ENCODE data around the gene ACVR1B. TPM values are rescaled to one million over a fixed set of nuclear protein-coding genes. Genes with fewer than 3 reads are reported as not detected.

ACVR1B gene
- total and polyA plus RNA-seq, 2 of the 8 experiments (the other 6 are each of a cell fraction or from before 2014, with no cell fraction given): 16.0 to 19.2 TPM

GRCh38 chr12:51915951-51916350 lies 35.5 kb upstream of the ACVR1B start:
- CTCF ChIA-PET (ENCODE audit: partially characterized antibody): interaction anchor here (0.8 to 6.7 kb wide), 6 partner anchors 10 to 88 kb away, joined by 3 to 77 read pairs (median 8); no protein-coding TSS in a partner anchor
- WGBS, 2 experiments (ENCODE audit: extremely low coverage in 1 of 2, insufficient coverage in 1 of 2, insufficient read length in 1 of 2, insufficient replicate concordance in 2 of 2, low coverage in 1 of 2, low lambda C conversion rate in 2 of 2, missing lambda C conversion rate in 1 of 2): 94% methylated on average over 11 of the region's 11 CpGs; no CpG with 5 or more reads in 1 of the 2 experiments
- FAIRE-seq: no peak

More at GRCh38 chr12:51915951-51916350, 35.5 kb upstream of the ACVR1B start:
- Histone ChIP-seq H4K20me1 (replicated peaks in 1 of 2; ENCODE audit: control insufficient read depth in 1 of 2, insufficient read depth in 2 of 2, low read length in 2 of 2) (no peaks in the 10 kb centered on the region), H3K27ac (ENCODE audit: low read depth, low read length) (no peak overlapping the region), H2BK15ac (ENCODE audit: low read length) (no peak overlapping the region), H3K27me3 (replicated peaks in 1 of 4; ENCODE audit: control insufficient read depth in 3 of 4, extremely low read depth in 1 of 4, insufficient read depth in 3 of 4, low read length in 3 of 4) (peaks cover 0 to 3% (median 0%) of the 10 kb centered on the region in 4 experiments; a peak in 1 of 7 replicates), H2AFZ (ENCODE audit: low read length) (no peak overlapping the region), H2BK12ac (ENCODE audit: low read depth, low read length) (no peak overlapping the region), H3K14ac (ENCODE audit: insufficient read length) (no peak overlapping the region), H3K36me3 (ENCODE audit: control insufficient read depth in 2 of 4, insufficient read depth in 4 of 4, low read length in 3 of 4) (no peaks in the 10 kb centered on the region), H3K23ac (ENCODE audit: insufficient read length) (no peak overlapping the region), H3K4ac (replicated peaks; ENCODE audit: insufficient read length, low read depth, low read length) (peak overlapping the region; percentile 54), H3K18ac (ENCODE audit: extremely low read depth, low read length) (no peak overlapping the region), H4K5ac (ENCODE audit: insufficient read length, low read depth, low read length) (no peak overlapping the region), H2BK5ac (ENCODE audit: low read depth, low read length) (0 out of 2 replicates have a peak overlapping the region, but pooled peaks have one; percentile 24), H2AK5ac (ENCODE audit: low read depth, low read length) (peak overlapping the region; percentile 77; the same call in 1 of the 2 replicates), H3K79me1 (ENCODE audit: low read depth, low read length) (no peaks in the 10 kb centered on the region), H3K9me3 (ENCODE audit: insufficient read depth in 2 of 2, low read depth in 1 of 2, low read length in 1 of 2) (no peaks in the 10 kb centered on the region), H3K23me2 (ENCODE audit: low read depth, low read length) (no peaks in the 10 kb centered on the region), H4K91ac (replicated peaks; ENCODE audit: insufficient read length, low read length) (no peak overlapping the region), H3K4me3 (ENCODE audit: extremely low read depth in 1 of 4, insufficient read depth in 2 of 4, low read depth in 3 of 4, low read length in 4 of 4) (no peak overlapping the region), H3K9ac (replicated peaks in 1 of 4; ENCODE audit: extremely low read depth in 1 of 4, low read depth in 3 of 4, low read length in 3 of 4) (no peak overlapping the region), H3K4me1 (replicated peaks in 1 of 4; ENCODE audit: control insufficient read depth in 3 of 4, insufficient read depth in 4 of 4, low read length in 3 of 4) (peaks cover 1 to 9% (median 3%) of the 10 kb centered on the region in 4 experiments; a peak in 6 of 7 replicates), H2BK120ac (replicated peaks; ENCODE audit: low read depth, low read length) (no peak overlapping the region), H3K79me2 (ENCODE audit: control insufficient read depth in 1 of 2, insufficient read depth in 2 of 2, low read length in 2 of 2) (no peaks in the 10 kb centered on the region), H3K4me2 (ENCODE audit: insufficient read depth in 1 of 2, low read depth in 2 of 2, low read length in 2 of 2) (no peak overlapping the region), H3K56ac (replicated peaks; ENCODE audit: insufficient read length, low read depth, low read length) (no peak overlapping the region), H4K8ac (ENCODE audit: extremely low read depth, insufficient read depth, low read length) (peak overlapping the region; percentile 3; the same call in 1 of the 2 replicates), H2BK20ac (ENCODE audit: low read length) (no peak overlapping the region)
- DNase-seq (ENCODE audit: low read depth in 1 of 2, low spot score in 2 of 2): no peak
- TF ChIP-seq YY1 (IDR thresholded peaks at IDR 0.05; ENCODE audit: low read depth, low read length) (no peak), RAD21 (IDR thresholded peaks at IDR 0.05 in 1 of 2, conservative IDR thresholded peaks at IDR 0.05 in 1 of 2; ENCODE audit: low read depth in 2 of 2, low read length in 2 of 2) (no peak), CHD1 (IDR thresholded peaks at IDR 0.05; ENCODE audit: low read depth, low read length) (no peak), HDAC6 (IDR thresholded peaks at IDR 0.05; ENCODE audit: low read depth, low read length) (no peak), KDM1A (IDR thresholded peaks at IDR 0.05; ENCODE audit: borderline replicate concordance, low read length) (no peak), SAP30 (IDR thresholded peaks at IDR 0.05; ENCODE audit: insufficient read depth, insufficient replicate concordance, low read length) (no peak), CBX5 (IDR thresholded peaks at IDR 0.05; ENCODE audit: low read depth, low read length) (no peak), NRF1 (IDR thresholded peaks at IDR 0.05; ENCODE audit: low read depth, low read length) (no peak), ATF2 (IDR thresholded peaks at IDR 0.05; ENCODE audit: low read length) (no peak)
- TF ChIP-seq, protein P1, sequence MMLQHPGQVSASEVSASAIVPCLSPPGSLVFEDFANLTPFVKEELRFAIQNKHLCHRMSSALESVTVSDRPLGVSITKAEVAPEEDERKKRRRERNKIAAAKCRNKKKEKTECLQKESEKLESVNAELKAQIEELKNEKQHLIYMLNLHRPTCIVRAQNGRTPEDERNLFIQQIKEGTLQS (IDR thresholded peaks at IDR 0.05; ENCODE audit: insufficient read depth, low read depth, low read length): no peak
- POLR2A ChIA-PET (ENCODE audit: partially characterized antibody): interaction anchor here (1.5 kb wide), 1 partner anchor 28 kb away, joined by 3 read pairs; the partner anchor contains the start of gene ANKRD33
